Mammary epithelial cell (primary cell): ENCODE data around the gene MB21D2.

Experiments used
- CTCF ChIP-seq, 2 donors: IDR thresholded peaks in 1 of 2; conservative IDR thresholded peaks in 1 of 2; 2 replicates each; pipeline ENCODE4 v1.5.1; 2011 to 2012; ENCODE audit warnings: inconsistent platforms in 2 of 2, low read length in 2 of 2, mild to moderate bottlenecking in 2 of 2, control low read depth in 1 of 2, low read depth in 1 of 2; ENCODE audit not compliant: insufficient read depth in 1 of 2; ENCODE audit errors: extremely low read depth in 1 of 2
- EZH2 ChIP-seq: IDR thresholded peaks from 2 replicates; pipeline ENCODE4 v1.6.1; 2012; ENCODE audit warnings: low read length, inconsistent platforms, borderline replicate concordance

GRCh38 chr3:192884777-192885773 lies 32.6 kb downstream of the MB21D2 start:
- TF ChIP-seq CTCF (conservative IDR thresholded peaks at IDR 0.05 in 1 of 2, IDR thresholded peaks at IDR 0.05 in 1 of 2; ENCODE audit: extremely low read depth in 1 of 2, insufficient read depth in 1 of 2, low read depth in 1 of 2, low read length in 2 of 2) (no peak), EZH2 (no peak)
